GM06990 (cell line): ENCODE results near the gene ITPK1.

Experiments used
- DNase-seq: peaks from one replicate; pipeline ENCODE4 v3.0.0-alpha.2; 2011; ENCODE audit not compliant: insufficient read length; ENCODE audit errors: extremely low read depth
- H3K27me3 ChIP-seq: replicated peaks from 2 replicates; pipeline ENCODE4 v1.6.0; 2011; ENCODE audit warnings: low read length; ENCODE audit not compliant: control insufficient read depth, insufficient read depth
- H3K36me3 ChIP-seq: 2 replicates; pipeline ENCODE4 v1.5.1; 2011; ENCODE audit warnings: low read length; ENCODE audit not compliant: control insufficient read depth, insufficient read depth
- H3K4me3 ChIP-seq: replicated peaks from 2 replicates; pipeline ENCODE4 v1.5.1; 2011; ENCODE audit warnings: low read depth, mild to moderate bottlenecking, control low read depth, low read length
- CTCF ChIP-seq: IDR thresholded peaks from 2 replicates; pipeline ENCODE4 v1.5.1; 2011; ENCODE audit warnings: low read length, control low read depth, mild to moderate bottlenecking, inconsistent platforms; ENCODE audit not compliant: insufficient read depth, poor library complexity, severe bottlenecking

Gene ITPK1

GRCh38 chr14:92991536-92991935, 124.2 kb downstream of the ITPK1 start:
- no peak overlapping the region for H3K4me3 ChIP-seq
- DNase-seq = no peak
- H3K27me3 ChIP-seq = no peaks in the 10 kb centered on the region
- peaks cover 3% of the 10 kb centered on the region for H3K36me3 ChIP-seq
- no peak for TF ChIP-seq CTCF

GRCh38 chr14:92990456-92991430, 125.0 kb downstream of the ITPK1 start:
- Histone ChIP-seq H3K36me3 (peaks cover 3% of the 10 kb centered on the region), H3K4me3 (no peak overlapping the region), H3K27me3 (no peaks in the 10 kb centered on the region)
- no peak for DNase-seq
- no peak for TF ChIP-seq CTCF

GRCh38 chr14:92988786-92989755, 126.7 kb downstream of the ITPK1 start:
- Histone ChIP-seq H3K4me3 (no peak overlapping the region), H3K27me3 (no peaks in the 10 kb centered on the region), H3K36me3 (peaks cover 3% of the 10 kb centered on the region)
- TF ChIP-seq CTCF = no peak
- DNase-seq = no peak

- no peak for TF ChIP-seq CTCF
- H3K36me3 ChIP-seq = peaks cover 3% of the 10 kb centered on the region
Observed at GRCh38 chr14:92987713-92988510, 127.8 kb downstream of the ITPK1 start.

GRCh38 chr14:92987148-92987570, 128.6 kb downstream of the ITPK1 start:
- H3K36me3 ChIP-seq = peaks cover 1% of the 10 kb centered on the region
- H3K27me3 ChIP-seq = no peaks in the 10 kb centered on the region
- H3K4me3 ChIP-seq = no peak overlapping the region
- TF ChIP-seq CTCF = no peak
- no peak for DNase-seq

More at GRCh38 chr14:92987713-92988510, 127.8 kb downstream of the ITPK1 start:
- H3K4me3 ChIP-seq = no peak overlapping the region
- no peak for DNase-seq
- H3K27me3 ChIP-seq = no peaks in the 10 kb centered on the region
